HG02970 (cell line): Measurements from ENCODE around the gene CDKN2B.

Experiments
- ATAC-seq: cut with Tn5 transposase; IDR thresholded peaks from one replicate; pipeline ENCODE4 v1.9.1; 2021; ENCODE audit warnings: mild to moderate bottlenecking, moderate library complexity, moderate number of reproducible peaks; ENCODE audit not compliant: unreplicated experiment, low FRiP score

The CDKN2B gene

GRCh38 chr9:21995666-21996398 lies 13.3 kb downstream of the CDKN2B start:
- ATAC-seq, result no peak

- ATAC-seq, result peak; percentile 89
These were observed 14.0 kb downstream of the CDKN2B start for GRCh38 chr9:21995006-21995665.

GRCh38 chr9:21994556-21995005 lies 14.5 kb downstream of the CDKN2B start, which contains the start of gene CDKN2B-AS1:
CDKN2B-AS1 (plus strand) TSS chr9:21994791.
- ATAC-seq, result peak; percentile 39

- peak; percentile 25 for ATAC-seq
These were observed 15.1 kb downstream of the CDKN2B start, which contains the start of gene CDKN2A for GRCh38 chr9:21993893-21994555. CDKN2A (minus strand) TSS chr9:21994392.

GRCh38 chr9:21993007-21993406 lies 16.1 kb downstream of the CDKN2B start:
- ATAC-seq, result no peak

GRCh38 chr9:21991072-21991959 lies 17.8 kb downstream of the CDKN2B start:
- ATAC-seq, result no peak

- no peak for ATAC-seq
These were observed 19.5 kb downstream of the CDKN2B start for GRCh38 chr9:21989440-21990189.

- no peak for ATAC-seq
These were observed 20.8 kb downstream of the CDKN2B start for GRCh38 chr9:21988056-21988990.

- ATAC-seq, result no peak
These were observed 23.0 kb downstream of the CDKN2B start for GRCh38 chr9:21985964-21986667.

GRCh38 chr9:21984101-21984500 lies 25.0 kb downstream of the CDKN2B start:
- no peak for ATAC-seq

GRCh38 chr9:21983561-21983935 lies 25.6 kb downstream of the CDKN2B start:
- ATAC-seq, result no peak

- ATAC-seq, result no peak
These were observed 26.1 kb downstream of the CDKN2B start for GRCh38 chr9:21982861-21983560.

- ATAC-seq, result no peak
These were observed 26.7 kb downstream of the CDKN2B start for GRCh38 chr9:21982391-21982790.

- no peak for ATAC-seq
These were observed 32.7 kb downstream of the CDKN2B start for GRCh38 chr9:21976334-21976875.

GRCh38 chr9:21974722-21975409 lies 34.2 kb downstream of the CDKN2B start:
- peak; percentile 62 for ATAC-seq

GRCh38 chr9:21974343-21974721 lies 34.8 kb downstream of the CDKN2B start:
- no peak for ATAC-seq

GRCh38 chr9:21972361-21972760 lies 36.7 kb downstream of the CDKN2B start:
- no peak for ATAC-seq
